Panc1 (cell line): ENCODE measurements around the gene INPP5E.

Source experiments
- CTCF ChIP-seq: fragments of 450-650 bp; IDR thresholded peaks from 2 replicates; pipeline ENCODE4 v1.5.1; 2017; ENCODE audit warnings: mild to moderate bottlenecking
- REST ChIP-seq, 2 experiments: IDR thresholded peaks; 2 replicates each; pipeline ENCODE4 v1.6.1; 2011 to 2012; ENCODE audit warnings: low read depth in 2 of 2, control low read depth in 1 of 2, low read length in 1 of 2, mild to moderate bottlenecking in 1 of 2, moderate library complexity in 1 of 2; ENCODE audit not compliant: insufficient read depth in 1 of 2

- no peak for TF ChIP-seq CTCF
- TF ChIP-seq REST (IDR thresholded peaks at IDR 0.05; ENCODE audit: insufficient read depth in 1 of 2, low read depth in 2 of 2, low read length in 1 of 2): no peak
These were observed 42.0 kb downstream of the INPP5E start for GRCh38 chr9:136397643-136398042.
